D721Med (cell line): ENCODE data around the gene CXCR4.

Experiments
- DNase-seq: peaks from one replicate; pipeline ENCODE4 v3.0.0; 2011; ENCODE audit warnings: low spot score; ENCODE audit not compliant: insufficient read length
- FAIRE-seq: peaks from 2 replicates; lab custom pipeline; 2011; peaks lifted over from hg19 to GRCh38; lab: Jason Lieb, UNC
- CTCF ChIP-seq: IDR thresholded peaks from 2 replicates; pipeline ENCODE4 v1.5.1; 2012; ENCODE audit warnings: mild to moderate bottlenecking, control low read depth; ENCODE audit not compliant: insufficient read depth; ENCODE audit errors: missing control alignments

CXCR4 gene

GRCh38 chr2:136114382-136114781, 3.6 kb downstream of the CXCR4 start:
- DNase-seq (no peak), FAIRE-seq (no peak)
- no peak for TF ChIP-seq CTCF

GRCh38 chr2:136113209-136113971, 4.6 kb downstream of the CXCR4 start:
- no peak for TF ChIP-seq CTCF
- no peak for DNase-seq
- FAIRE-seq, result no peak

- TF ChIP-seq CTCF, result no peak
- no peak for DNase-seq
- no peak for FAIRE-seq
Measured at GRCh38 chr2:136112317-136113208, 5.4 kb downstream of the CXCR4 start.

GRCh38 chr2:136111711-136112110, 6.2 kb downstream of the CXCR4 start:
- no peak for FAIRE-seq
- no peak for TF ChIP-seq CTCF
- DNase-seq, result no peak

GRCh38 chr2:136110526-136110925, 7.4 kb downstream of the CXCR4 start:
- TF ChIP-seq CTCF, result no peak
- FAIRE-seq (no peak), DNase-seq (no peak)

- DNase-seq (no peak), FAIRE-seq (no peak)
- no peak for TF ChIP-seq CTCF
Measured at GRCh38 chr2:136108463-136108862, 9.5 kb downstream of the CXCR4 start.
